IPS-20b (cell line): ENCODE results near the gene RAB34.
"Not testable (repeated sequence)": the region's sequence is repeated elsewhere in the genome, so short reads cannot be mapped to it uniquely, and the experiment has no call there.

Experiments used
- H3K27ac ChIP-seq: one replicate; pipeline ENCODE4 v1.5.1; 2013; ENCODE audit warnings: low read length
- H3K27me3 ChIP-seq: 2 replicates; pipeline ENCODE4 v1.6.1; 2013; ENCODE audit warnings: mild to moderate bottlenecking, low read length, inconsistent platforms; ENCODE audit not compliant: insufficient read depth
- H3K36me3 ChIP-seq: 2 replicates; pipeline ENCODE4 v1.6.1; 2013; ENCODE audit warnings: low read depth, mild to moderate bottlenecking, inconsistent platforms, low read length, moderate library complexity; ENCODE audit not compliant: insufficient read depth
- H3K4me1 ChIP-seq: 2 replicates; pipeline ENCODE4 v1.6.1; 2013; ENCODE audit warnings: mild to moderate bottlenecking, control low read depth, inconsistent platforms, low read length, moderate library complexity; ENCODE audit not compliant: insufficient read depth
- H3K4me3 ChIP-seq: 2 replicates; pipeline ENCODE4 v1.5.1; 2013; ENCODE audit warnings: mild to moderate bottlenecking, low read length, inconsistent platforms
- H3K9ac ChIP-seq: 2 replicates; pipeline ENCODE4 v1.6.1; 2013; ENCODE audit warnings: low read depth, mild to moderate bottlenecking, inconsistent platforms, low read length, moderate library complexity
- H3K9me3 ChIP-seq: 2 replicates; pipeline ENCODE4 v1.6.1; 2013; ENCODE audit warnings: mild to moderate bottlenecking, low read depth, low read length, inconsistent platforms; ENCODE audit not compliant: insufficient read depth

RAB34 gene

DNA sequence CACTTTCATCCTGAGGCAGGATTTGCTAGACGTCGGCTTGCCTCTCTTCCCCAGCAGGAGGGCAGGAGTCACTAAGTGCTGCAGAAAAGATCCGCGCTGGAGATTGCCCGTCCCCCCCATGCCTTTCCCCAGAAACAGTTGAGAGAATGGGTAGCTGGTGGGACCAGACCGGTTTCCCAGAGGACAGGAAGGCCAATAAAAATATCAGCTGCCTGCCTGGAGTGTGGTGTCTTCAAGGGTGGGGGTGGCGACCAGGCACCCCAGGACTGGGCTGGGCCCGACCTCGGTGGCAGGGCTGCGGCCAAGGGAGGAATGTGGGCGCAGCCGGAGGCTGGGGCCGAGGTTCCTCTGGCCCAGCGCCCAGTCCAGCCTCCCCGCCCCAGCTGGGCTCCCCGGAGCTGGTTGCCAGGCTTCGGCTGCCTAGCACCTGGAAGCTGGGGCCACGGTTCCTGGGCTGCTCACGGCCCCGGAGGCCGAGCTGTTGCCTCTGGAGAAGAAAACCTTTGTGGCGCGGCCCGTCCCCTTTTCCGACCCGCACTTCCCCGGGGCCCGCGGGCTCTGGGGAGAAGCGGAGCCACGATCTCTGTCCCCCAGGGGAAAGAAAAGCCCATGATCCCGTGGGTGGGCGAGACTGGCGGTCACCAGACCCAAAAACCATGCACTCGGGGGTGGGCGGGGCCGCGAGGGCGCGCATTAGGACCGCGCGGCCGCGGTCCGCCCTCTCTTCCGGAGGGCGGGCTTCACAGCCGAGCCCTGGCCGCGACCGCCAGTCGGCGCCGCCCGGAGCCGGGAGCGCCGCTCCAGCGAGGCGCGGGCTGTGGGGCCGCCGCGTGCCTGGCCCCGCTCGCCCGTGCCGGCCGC lies 25.8 kb upstream of the RAB34 start, which contains the start of gene TRAF4:
Gene TRAF4 (plus strand): TSS at position 769 of the 861 bp plus-strand sequence. CDS start 102 bp downstream, outside the sequence.
- Histone ChIP-seq H3K4me3 (peak within 1 kb of the TSS; percentile 87), H3K4me1 (peaks cover 14% of the 10 kb centered on the region), H3K9ac (peak within 1 kb of the TSS; percentile 96), H3K9me3 (no peaks in the 10 kb centered on the region), H3K27me3 (no peaks in the 10 kb centered on the region), H3K27ac (peak within 1 kb of the TSS; percentile 67), H3K36me3 (peaks cover 47% of the 10 kb centered on the region)

DNA sequence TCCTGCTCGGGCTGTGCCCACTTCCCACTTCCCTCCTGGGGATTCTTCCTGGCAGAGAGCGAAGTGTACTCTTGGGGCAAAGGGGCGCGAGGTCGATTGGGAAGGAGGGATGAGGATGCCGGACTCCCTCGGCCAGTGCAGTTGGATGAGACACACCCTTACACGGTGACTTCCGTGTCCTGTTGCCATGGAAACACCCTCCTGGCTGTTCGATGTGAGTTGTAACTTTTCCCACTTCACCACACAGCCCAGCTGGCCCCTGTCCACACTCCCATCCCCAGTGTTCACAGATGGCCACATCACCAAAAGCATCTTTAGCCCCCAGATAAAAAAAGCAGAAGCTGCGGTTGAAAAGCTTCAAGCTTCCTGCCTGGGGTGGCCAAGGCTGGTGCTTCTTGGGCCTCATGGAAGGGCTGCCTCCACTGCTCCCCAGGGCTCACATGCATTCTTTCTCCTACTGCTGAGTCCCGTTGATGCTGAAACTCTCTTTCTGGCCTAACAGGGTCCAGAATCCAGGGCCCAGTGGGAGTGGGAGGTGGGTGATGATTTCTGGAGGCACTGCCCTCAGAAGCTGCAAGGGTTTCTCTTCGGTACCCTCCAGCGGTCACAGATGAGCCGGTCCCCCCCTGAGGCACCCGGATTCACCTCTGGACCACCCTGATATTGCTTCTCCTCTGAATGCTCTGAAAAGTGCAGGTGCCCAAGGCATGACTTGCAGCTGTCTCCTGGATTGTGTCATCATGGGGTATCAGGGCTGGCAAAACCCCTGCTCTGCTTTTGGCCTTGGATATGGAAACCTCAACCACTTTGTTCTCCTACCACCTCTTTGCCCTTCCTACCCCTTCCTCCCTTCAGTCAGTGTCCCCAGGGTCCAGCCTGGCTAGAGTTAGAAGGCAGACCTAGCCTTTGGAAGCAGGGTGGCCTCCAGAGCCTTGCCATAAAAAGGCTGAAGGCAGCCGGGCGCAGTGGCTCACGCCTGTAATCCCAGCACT lies 24.0 kb upstream of the RAB34 start:
- peaks cover 38% of the 10 kb centered on the region for H3K36me3 ChIP-seq
- H3K9ac ChIP-seq = no peak overlapping the region
- no peak overlapping the region for H3K27ac ChIP-seq
- no peaks in the 10 kb centered on the region for H3K9me3 ChIP-seq
- no peak overlapping the region for H3K4me3 ChIP-seq
- H3K4me1 ChIP-seq = peaks cover 10% of the 10 kb centered on the region
- no peaks in the 10 kb centered on the region for H3K27me3 ChIP-seq

- H3K27ac ChIP-seq = no peak overlapping the region
- no peaks in the 10 kb centered on the region for H3K27me3 ChIP-seq
- peaks cover 29% of the 10 kb centered on the region for H3K36me3 ChIP-seq
- H3K9ac ChIP-seq = no peak overlapping the region
- peaks cover under 1% of the 10 kb centered on the region; the same call in 1 of the 2 replicates for H3K4me1 ChIP-seq
- H3K4me3 ChIP-seq = no peak overlapping the region
- H3K9me3 ChIP-seq = no peaks in the 10 kb centered on the region
Measured at GRCh38 chr17:28740406-28741357, 23.0 kb upstream of the RAB34 start.

DNA sequence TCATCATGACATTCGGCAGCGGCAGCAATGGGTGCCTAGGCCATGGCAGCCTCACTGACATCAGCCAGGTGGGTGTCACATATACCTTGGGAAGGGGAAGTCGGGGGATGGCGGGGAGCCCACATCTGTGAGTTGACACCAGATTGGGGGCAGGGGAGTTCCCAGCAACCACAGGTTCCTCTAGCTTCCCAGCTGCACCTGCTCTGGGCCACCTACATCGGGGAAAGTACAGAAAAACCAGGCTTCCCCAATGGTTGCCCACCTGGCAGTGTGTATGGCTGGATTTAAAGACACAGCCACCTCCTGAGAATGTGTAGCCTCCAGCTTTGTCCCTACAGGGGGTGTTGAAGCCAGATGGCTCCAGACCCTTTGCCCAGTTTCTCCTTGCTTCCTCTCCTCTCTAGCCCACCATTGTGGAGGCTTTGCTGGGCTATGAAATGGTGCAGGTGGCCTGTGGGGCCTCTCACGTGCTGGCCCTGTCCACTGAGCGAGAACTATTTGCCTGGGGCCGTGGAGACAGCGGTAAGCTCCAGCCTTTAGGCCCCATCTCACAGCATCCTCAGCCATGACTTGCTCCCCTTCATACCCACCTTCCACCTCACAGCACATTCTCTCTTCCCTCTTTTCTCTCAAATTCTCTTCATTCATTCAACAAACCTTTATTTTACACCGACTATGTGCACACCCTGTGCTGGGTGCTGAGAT lies 21.2 kb upstream of the RAB34 start:
- no peaks in the 10 kb centered on the region; the same call in 1 of the 2 replicates for H3K4me1 ChIP-seq
- peaks cover 36% of the 10 kb centered on the region for H3K36me3 ChIP-seq
- no peaks in the 10 kb centered on the region for H3K9me3 ChIP-seq
- no peak overlapping the region for H3K27ac ChIP-seq
- H3K27me3 ChIP-seq = no peaks in the 10 kb centered on the region
- no peak overlapping the region for H3K4me3 ChIP-seq
- H3K9ac ChIP-seq = no peak overlapping the region

DNA sequence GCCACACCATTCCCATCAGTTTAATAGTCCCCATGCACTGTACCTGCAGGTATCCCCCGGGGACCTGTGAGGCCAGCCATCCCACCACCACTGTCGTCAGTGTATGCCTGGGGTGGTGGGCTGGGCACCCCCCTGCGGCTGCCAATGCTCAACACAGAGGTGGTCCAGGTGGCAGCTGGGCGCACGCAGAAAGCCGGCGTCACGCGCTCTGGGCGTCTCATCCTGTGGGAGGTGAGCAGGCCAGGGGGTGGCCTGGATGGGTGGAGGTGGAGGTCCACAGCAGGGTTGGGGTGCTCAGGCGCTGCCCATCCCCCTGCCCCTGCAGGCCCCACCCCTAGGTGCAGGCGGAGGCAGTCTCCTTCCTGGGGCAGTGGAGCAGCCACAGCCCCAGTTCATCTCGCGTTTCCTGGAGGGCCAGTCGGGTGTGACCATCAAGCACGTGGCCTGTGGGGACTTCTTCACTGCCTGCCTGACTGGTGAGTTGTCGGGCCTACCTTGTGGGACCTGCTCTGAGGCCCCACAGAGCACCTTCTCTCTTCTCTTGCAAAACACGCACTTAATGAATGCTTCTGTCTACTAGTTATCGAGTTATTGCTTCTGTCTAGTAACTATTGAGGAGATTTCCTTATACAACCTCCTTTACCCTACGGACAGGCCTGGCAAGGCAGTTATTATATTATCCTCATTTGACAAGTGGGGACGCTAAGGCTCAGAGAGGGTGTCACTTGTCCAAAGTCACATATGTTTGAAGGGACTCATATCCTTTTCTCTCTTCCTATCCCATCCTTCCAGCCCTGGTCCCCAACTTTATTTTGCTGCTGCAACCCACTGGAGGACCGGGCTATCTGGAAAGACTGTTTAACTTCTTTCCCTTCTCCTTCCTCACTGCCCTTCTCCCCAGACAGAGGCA lies 20.4 kb upstream of the RAB34 start:
- Histone ChIP-seq H3K27me3 (no peaks in the 10 kb centered on the region), H3K9me3 (no peaks in the 10 kb centered on the region), H3K27ac (no peak overlapping the region), H3K4me1 (no peaks in the 10 kb centered on the region; the same call in 1 of the 2 replicates), H3K36me3 (peaks cover 36% of the 10 kb centered on the region), H3K4me3 (no peak overlapping the region), H3K9ac (no peak overlapping the region)

DNA sequence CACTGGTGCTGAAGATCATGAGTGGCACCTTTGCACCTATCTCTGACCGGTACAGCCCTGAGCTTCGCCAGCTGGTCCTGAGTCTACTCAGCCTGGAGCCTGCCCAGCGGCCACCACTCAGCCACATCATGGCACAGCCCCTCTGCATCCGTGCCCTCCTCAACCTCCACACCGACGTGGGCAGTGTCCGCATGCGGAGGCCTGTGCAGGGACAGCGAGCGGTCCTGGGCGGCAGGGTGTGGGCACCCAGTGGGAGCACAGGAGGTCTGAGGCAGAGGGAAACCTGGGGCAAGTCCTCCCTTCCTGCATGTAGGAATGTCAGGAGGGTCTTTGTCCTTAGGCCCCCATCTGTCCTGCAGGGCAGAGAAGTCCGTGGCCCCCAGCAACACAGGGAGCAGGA lies 19.6 kb upstream of the RAB34 start:
- H3K9ac ChIP-seq = no peak overlapping the region
- H3K4me1 ChIP-seq = no peaks in the 10 kb centered on the region; the same call in 1 of the 2 replicates
- no peaks in the 10 kb centered on the region for H3K27me3 ChIP-seq
- no peaks in the 10 kb centered on the region for H3K9me3 ChIP-seq
- peaks cover 36% of the 10 kb centered on the region for H3K36me3 ChIP-seq
- no peak overlapping the region for H3K27ac ChIP-seq
- H3K4me3 ChIP-seq = no peak overlapping the region

DNA sequence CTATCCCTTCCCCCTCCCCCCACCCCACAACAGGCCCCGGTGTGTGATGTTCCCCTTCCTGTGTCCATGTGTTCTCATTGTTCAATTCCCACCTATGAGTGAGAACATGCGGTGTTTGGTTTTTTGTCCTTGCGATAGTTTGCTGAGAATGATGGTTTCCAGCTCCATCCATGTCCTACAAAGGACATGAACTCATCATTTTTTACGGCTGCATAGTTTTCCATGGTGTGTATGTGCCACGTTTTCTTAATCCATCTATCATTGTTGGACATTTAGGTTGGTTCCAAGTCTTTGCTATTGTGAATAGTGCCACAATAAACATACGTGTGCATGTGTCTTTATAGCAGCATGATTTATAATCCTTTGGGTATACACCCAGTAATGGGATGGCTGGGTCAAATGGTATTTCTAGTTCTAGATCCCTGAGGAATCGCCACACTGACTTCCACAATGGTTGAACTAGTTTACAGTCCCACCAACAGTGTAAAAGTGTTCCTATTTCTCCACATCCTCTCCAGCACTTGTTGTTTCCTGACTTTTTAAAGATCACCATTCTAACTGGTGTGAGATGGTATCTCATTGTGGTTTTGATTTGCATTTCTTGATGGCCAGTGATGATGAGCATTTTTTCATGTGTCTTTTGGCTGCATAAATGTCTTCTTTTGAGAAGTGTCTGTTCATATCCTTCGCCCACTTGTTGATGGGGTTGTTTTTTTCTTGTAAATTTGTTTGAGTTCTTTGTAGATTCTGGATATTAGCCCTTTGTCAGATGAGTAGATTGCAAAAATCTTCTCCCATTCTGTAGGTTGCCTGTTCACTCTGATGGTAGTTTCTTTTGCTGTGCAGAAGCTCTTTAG lies 18.5 kb upstream of the RAB34 start:
- not testable (repeated sequence) for H3K9ac ChIP-seq, H3K4me3 ChIP-seq, H3K4me1 ChIP-seq, H3K9me3 ChIP-seq, H3K27ac ChIP-seq, H3K27me3 ChIP-seq
- peaks cover 36% of the 10 kb centered on the region for H3K36me3 ChIP-seq

DNA sequence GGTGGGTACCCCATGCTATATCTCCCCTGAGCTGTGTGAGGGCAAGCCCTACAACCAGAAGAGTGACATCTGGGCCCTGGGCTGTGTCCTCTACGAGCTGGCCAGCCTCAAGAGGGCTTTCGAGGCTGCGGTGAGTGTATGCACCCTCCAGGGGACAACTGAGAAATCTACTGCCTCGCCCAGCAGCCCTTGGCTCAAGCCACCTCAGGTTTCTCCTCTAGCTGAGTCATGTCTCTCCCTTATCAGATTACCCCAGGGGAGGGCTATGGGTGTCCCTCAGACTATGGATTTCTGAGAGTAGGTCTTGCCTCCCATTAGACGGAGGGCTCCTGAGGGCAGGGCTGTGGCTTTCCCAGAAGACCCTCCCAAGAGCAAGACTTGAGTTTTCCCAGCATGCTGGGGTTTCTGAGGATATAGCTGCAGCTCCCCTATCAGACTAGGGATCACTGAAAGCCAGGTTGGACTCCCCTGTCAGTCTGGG lies 17.6 kb upstream of the RAB34 start:
- no peaks in the 10 kb centered on the region for H3K9me3 ChIP-seq
- peaks cover 32% of the 10 kb centered on the region for H3K36me3 ChIP-seq
- H3K27ac ChIP-seq = no peak overlapping the region
- H3K4me3 ChIP-seq = no peak overlapping the region
- H3K27me3 ChIP-seq = no peaks in the 10 kb centered on the region
- H3K9ac ChIP-seq = no peak overlapping the region
- no peaks in the 10 kb centered on the region for H3K4me1 ChIP-seq

- no peak overlapping the region for H3K4me3 ChIP-seq
- H3K9ac ChIP-seq = no peak overlapping the region
Measured at GRCh38 chr17:28734712-28735241, 17.1 kb upstream of the RAB34 start.

More at GRCh38 chr17:28734712-28735241, 17.1 kb upstream of the RAB34 start:
- Histone ChIP-seq H3K27me3 (no peaks in the 10 kb centered on the region), H3K36me3 (peaks cover 32% of the 10 kb centered on the region), H3K9me3 (no peaks in the 10 kb centered on the region), H3K4me1 (no peaks in the 10 kb centered on the region), H3K27ac (no peak overlapping the region)
